AG09319 (cell line): ENCODE measurements around the gene FRZB.

Source experiments
- DNase-seq: peaks from one replicate; pipeline ENCODE4 v3.0.0-alpha.2; 2010; ENCODE audit warnings: low read depth; ENCODE audit errors: extremely low read depth
- CTCF ChIP-seq: IDR thresholded peaks from 2 replicates; pipeline ENCODE4 v1.5.1; 2011; ENCODE audit warnings: low read depth, mild to moderate bottlenecking, inconsistent platforms, low read length, moderate library complexity

The FRZB gene

GRCh38 chr2:182817558-182817957, 48.9 kb downstream of the FRZB start:
- TF ChIP-seq CTCF: no peak
- no peak for DNase-seq

- DNase-seq: peak; percentile 75
- TF ChIP-seq CTCF: no peak
Observed at GRCh38 chr2:182816866-182817265, 49.6 kb downstream of the FRZB start.

- TF ChIP-seq CTCF: no peak
- DNase-seq: no peak
Observed at GRCh38 chr2:182814804-182815203, 51.6 kb downstream of the FRZB start.

GRCh38 chr2:182814380-182814779, 52.1 kb downstream of the FRZB start:
- no peak for TF ChIP-seq CTCF
- DNase-seq: no peak

GRCh38 chr2:182810087-182810486, 56.4 kb downstream of the FRZB start:
- no peak for TF ChIP-seq CTCF
- DNase-seq: no peak

- no peak for TF ChIP-seq CTCF
- DNase-seq: no peak
Observed at GRCh38 chr2:182807319-182807718, 59.1 kb downstream of the FRZB start.

GRCh38 chr2:182804128-182804527, 62.3 kb downstream of the FRZB start:
- TF ChIP-seq CTCF: no peak
- DNase-seq: no peak
